Measurements from ENCODE around the gene TSSK1B. TPM values are rescaled to one million over a fixed set of nuclear protein-coding genes. Genes with fewer than 3 reads are reported as not detected.
A peak's percentile ranks its signal among the peaks of the same experiment; 100 is the strongest.
"Not testable (repeated sequence)": the region's sequence is repeated elsewhere in the genome, so short reads cannot be mapped to it uniquely, and the experiment has no call there.

The TSSK1B gene, protein sequence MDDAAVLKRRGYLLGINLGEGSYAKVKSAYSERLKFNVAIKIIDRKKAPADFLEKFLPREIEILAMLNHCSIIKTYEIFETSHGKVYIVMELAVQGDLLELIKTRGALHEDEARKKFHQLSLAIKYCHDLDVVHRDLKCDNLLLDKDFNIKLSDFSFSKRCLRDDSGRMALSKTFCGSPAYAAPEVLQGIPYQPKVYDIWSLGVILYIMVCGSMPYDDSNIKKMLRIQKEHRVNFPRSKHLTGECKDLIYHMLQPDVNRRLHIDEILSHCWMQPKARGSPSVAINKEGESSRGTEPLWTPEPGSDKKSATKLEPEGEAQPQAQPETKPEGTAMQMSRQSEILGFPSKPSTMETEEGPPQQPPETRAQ
- not detected in 2 replicates for total RNA-seq (2014; rRNA removed; shearing (Covaris generic))
- polyA plus RNA-seq (2015; cell fraction: cytosol; rRNA removed): 0.03 TPM in 1 of 2 replicates, not detected in the other
- 0.06 TPM in 1 of 2 replicates, not detected in the other for polyA plus RNA-seq (2015; cell fraction: nucleus; rRNA removed)

DNA sequence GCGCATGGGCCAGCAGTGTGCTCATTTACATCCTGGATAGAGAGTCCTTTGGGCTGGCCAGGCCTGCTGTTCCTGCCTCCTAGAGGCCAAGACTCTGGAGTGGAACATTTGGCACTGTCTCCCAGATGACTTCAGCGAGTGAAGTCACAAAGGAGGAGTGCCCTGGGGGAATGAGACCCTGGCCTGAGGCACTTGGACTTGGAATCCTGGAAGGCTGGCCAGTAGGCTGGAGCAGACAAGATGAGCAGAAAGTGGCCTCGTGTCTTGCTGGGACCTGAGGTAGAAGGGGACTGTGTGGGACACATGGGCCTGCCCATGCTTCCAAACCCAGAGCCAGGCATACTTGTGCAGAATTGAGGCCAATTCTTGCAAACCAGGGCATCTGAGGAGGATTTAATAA is at the start of gene TSSK1B:
TSSK1B (minus strand) TSS at position 101 of the 400 bp plus-strand sequence. CDS start 150 bp downstream, outside the sequence.
- DNase-seq (ENCODE audit: low read depth): no peak

DNA sequence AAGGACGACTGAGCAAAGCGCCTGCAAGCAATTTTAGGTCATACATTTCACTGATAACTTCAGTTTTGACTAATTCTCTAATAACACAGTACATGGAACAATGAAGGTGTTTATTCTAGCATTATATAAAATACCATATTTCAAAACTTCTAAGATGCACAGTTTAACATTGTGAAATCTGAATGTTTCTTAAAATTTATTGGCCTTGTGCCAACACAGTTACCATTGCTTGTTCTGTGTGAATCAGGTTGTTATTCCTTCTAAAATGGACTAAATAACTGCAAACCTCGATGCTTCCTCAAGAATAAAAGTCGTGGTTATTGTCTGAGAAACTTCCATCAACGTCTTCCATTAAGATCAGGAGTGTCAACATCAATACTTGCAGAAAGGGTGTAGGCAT is 45.5 kb upstream of the TSSK1B start:
- no peak for DNase-seq (ENCODE audit: low read depth)

DNA sequence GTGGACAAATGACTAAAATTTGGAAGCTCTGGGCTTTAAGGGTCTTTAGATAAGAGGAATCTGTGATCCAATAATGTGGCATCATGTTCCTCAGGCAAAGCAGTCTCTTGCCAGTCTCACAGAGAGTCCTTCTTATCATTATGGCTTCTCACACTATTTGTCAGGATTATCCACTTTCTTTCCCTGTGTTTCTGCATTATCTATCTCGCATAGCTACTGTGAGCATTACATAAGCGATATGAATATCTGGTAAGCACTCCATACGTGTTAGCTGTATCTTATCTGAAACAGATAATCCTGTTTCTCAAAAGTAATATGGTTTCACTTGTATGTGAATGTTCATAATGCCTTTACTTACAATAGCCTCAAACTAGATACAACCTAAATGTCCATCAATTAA is 43.9 kb upstream of the TSSK1B start:
- DNase-seq (ENCODE audit: low read depth): no peak

DNA sequence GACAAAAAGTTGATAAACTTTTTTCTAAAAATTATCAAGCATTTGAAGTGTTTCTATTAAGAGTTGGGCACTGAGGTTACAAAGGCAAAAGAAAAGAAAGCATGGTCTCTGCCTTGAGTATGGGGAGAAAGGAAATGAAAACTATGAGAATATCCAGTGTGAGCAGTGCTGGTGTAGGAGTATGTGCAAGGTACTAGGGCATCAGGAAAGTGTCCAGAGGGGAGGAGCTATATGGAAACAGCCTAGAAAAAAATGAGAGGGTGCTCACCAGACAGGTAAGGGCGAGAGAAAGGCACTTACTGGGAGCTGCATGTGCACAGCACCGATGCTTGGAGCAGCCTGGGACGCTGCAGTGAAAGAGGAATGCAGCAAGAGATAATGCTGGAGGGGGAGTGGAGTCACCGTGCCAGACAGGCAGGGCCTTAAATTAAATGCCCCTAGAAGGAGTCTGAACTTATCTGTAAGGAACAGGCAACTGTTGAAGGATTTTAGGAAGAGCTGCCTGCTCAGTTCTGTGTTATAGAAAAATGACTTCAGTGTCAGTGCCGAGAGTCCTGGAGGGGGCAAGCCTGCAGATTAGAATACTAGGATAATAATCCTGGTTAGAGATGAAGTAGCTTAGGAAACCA is 39.4 kb upstream of the TSSK1B start:
- no peak for DNase-seq (ENCODE audit: low read depth)

DNA sequence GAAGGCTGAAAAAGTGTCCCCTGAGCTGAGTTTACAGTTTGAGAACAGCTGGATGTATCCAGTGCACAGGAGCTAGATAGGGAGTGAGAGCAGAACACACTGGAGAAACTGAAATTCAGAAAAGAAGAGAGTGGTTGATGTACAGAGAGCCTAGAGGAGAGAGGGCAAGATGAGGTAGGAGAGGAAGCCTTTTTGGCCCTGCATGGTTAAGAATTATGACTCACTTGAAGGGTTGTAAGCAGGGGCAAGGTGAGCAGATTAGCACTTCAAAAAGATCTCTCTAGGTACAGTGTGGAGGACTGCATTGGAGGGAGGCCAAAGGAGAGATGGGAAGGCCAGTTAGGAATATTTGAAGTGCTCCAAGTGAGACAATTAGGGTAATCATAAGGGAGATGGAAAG is 28.2 kb upstream of the TSSK1B start:
- no peak for DNase-seq (ENCODE audit: low read depth)

DNA sequence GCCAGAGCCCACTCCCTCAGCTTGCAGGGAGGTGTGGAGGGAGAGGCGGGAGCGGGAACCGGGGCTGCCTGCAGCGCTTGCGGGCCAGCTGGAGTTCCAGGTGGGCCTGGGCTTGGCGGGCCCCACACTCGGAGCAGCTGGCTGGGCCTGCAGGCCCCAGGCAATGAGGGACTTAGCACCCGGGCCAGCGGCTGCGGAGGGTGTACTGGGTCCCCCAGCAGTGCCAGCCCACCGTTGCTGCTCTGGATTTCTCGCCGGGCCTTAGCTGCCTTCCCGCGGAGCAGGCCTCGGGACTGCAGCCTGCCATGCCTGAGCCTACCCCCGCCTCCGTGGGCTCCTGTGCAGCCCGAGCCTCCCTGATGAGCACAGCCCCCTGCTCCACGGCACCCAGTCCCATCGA is 22.3 kb upstream of the TSSK1B start:
- DNase-seq (ENCODE audit: low read depth): not testable (repeated sequence)

DNA sequence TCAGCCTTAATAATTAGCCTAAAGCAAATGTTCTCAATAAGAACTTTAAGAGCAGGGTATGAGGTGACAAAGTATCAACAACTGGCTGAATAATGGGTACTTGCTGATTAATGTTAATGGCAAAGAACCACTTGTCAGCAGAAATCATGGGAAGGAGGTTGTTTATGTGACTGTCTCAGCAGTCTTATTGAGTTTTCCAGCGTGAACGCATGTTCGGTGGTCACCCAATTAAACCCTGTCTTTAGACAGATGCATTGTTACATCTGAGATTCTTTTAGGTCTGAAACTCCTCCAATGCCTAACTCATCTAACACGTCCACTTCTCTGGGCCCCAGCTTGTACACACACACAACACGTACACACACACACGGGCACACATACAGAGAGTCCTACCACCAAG is 18.2 kb upstream of the TSSK1B start:
- DNase-seq (ENCODE audit: low read depth): no peak

DNA sequence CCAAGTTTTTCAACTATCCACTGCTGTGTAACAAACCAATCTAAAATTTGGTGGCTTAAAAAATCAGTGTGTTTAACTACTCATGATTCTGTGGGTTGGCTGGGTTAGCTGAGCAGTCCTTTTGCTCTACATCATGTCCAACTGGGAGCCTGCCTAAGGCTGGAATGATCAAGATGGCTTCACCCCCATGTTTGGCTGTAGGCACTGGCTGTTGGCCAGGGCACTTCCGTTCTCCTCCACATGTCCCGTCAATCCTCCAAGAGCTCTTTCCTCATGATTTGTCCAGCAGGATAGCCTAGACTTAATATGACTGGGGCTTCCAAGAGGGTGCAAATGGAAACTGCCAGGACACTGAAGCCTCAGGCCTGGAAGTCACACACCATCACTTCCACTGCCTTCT is 17.0 kb upstream of the TSSK1B start:
- no peak for DNase-seq (ENCODE audit: low read depth)

DNA sequence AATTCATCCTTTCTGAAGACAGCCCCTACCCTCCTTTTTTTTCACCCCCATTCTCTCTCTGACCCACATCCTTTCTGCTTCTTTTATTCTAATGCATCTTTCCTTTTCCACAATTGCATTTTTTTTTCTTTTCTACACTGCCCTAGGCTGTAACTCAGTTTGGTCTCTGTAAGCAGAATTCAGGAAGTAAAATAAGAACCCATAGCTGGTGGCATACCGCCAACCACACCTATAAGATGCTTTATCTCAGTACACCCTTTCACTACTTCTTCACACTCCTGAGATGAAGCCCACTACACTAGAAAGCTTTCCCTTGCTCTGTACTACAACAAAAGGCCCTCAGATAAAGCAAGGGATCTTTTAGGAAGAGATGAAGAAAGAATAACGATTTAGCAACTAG is 16.1 kb upstream of the TSSK1B start:
- DNase-seq (ENCODE audit: low read depth): no peak

DNA sequence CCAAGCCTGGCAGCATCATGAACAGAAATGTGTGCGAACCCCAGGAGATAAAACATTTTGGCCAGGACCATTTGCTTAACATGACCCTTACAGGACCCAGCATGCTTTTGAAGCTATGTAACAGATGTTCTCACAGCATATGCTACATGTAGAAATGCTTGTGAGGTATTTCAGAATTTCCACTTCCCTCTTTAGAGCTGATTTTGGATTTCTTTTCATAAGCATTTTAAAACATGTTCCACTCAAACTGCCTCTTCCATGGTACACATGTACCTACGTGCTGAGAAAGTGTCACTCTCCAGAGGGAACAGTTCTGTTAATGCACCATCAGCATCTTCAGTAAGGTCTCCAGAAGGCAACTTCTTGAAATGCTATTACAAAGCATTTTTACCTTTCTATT is 15.7 kb upstream of the TSSK1B start:
- no peak for DNase-seq (ENCODE audit: low read depth)

DNA sequence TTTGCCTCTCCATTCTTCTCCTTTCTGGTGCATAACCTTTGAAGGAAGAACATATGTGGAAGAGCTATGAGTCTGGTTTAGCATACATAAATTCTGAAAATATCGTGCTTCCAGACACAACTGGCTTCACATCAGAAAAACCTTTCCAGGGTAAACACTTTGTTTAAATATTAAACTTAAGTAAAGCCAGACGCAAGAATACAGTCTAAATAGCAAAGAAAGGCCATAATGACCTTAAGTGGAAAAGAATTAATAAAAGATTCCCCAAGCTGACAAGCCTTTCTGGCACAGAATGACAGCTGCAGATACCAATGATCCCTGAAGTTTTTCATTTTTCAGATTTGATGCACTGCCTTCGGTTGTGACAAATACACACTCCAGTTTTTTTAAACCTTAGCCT is 13.5 kb upstream of the TSSK1B start:
- DNase-seq (ENCODE audit: low read depth): no peak

DNA sequence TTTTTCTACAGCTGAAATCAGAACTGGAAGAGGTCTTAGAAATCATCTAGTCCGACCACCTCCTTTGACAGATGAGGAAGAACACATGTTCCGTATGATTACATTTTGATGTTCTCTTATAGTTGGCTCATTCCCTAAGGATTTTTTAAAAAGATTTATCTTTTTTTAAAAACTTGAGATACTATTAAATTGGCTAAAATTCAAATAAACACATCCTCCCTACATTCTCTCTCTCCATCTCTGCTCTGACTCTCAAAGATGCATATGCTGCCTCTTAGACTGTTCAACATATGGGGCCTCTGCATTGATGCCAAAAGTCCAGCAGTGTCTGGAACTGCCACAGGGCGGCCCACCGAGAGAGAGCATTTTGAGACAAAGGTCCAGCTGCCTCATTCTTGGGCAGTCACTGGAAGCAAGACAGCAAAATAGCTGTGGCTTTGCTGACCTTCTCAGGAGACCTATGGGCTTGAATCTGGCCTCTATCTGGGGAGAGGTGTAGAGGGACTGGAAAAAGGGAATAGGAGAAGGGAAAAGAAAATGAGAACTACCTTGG is 12.8 kb upstream of the TSSK1B start:
- DNase-seq (ENCODE audit: low read depth): peak; percentile 24

DNA sequence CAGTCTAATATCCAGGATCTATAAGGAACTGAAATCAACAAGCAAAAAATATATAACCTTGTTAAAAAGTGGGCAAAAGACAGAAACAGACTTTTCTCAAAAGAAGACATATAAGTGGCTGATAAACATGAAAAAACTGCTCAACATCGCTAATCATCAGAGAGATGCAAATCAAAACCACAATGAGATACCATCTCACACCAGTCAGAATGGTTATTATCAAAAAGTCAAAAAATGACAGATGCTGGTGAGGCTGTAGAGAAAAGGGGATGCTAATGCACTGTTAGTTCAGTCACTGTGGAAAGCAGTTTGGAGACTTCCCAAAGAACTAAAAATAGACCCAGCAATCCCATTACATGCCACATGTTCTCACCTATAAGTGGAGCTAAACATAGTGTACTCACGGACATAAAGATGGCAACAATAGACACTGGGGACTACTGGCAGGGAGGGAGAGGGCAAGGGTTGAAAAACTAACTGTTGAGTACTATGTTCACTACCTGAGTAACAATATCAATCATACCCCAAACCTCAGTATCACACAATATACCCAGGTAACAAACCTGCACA is 11.7 kb upstream of the TSSK1B start:
- DNase-seq (ENCODE audit: low read depth): no peak

DNA sequence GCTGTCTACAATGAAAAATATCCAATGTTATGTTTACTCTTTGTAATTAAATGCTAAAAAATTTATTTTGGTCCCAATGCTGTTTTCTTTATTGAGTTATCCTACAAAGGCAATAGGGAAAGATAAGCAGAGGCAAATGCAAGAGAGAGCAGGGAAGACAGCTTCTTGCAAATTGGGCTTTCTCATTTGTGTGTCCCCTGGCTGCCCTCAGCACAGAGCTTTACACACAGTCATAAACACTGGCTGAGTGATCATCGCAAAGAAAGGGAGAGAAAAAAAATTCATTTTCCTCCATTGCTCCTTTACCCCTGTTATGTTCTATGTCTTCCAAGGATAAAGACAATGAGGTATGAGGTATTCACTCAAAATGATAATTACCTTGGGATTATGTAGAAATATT is 2.3 kb upstream of the TSSK1B start:
- no peak for DNase-seq (ENCODE audit: low read depth)

DNA sequence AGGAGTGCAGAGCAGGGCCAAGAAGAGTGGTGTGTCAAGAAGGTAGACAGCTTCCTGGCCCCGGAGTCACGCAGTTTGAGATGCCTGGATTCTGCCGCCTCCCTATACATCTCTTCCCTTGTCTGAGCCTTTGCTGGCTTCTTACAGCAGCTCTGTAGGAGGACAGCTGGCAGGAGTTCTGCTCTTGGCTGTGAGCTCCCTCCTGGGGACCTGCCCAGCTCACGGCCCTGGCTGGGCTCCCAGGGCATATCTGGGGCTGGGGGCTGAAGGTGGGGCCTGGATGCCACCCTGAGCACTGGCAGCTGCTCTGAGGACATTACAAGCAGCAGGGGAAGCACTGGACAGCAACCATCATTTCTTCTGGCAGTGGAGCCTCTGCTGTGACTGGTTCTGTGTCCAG is 786 bp upstream of the TSSK1B start:
- no peak for DNase-seq (ENCODE audit: low read depth)

DNA sequence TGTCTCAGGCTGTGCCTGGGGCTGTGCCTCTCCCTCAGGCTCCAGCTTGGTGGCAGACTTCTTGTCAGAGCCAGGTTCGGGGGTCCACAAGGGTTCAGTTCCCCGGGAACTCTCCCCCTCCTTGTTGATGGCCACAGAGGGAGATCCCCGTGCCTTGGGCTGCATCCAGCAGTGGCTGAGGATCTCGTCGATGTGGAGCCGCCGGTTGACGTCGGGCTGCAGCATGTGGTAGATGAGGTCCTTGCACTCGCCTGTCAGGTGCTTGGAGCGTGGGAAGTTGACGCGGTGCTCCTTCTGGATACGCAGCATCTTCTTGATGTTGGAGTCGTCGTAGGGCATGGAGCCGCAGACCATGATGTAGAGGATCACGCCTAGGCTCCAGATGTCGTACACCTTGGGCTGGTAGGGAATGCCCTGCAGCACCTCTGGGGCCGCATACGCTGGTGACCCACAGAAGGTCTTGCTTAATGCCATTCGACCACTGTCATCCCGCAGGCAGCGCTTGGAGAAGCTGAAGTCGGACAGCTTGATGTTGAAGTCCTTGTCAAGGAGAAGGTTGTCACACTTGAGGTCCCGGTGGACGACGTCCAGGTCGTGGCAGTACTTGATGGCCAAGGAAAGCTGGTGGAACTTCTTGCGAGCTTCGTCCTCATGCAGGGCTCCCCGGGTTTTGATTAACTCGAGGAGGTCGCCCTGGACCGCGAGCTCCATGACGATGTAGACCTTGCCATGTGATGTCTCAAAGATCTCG is 752 bp downstream of the TSSK1B start:
- no peak for DNase-seq (ENCODE audit: low read depth)

DNA sequence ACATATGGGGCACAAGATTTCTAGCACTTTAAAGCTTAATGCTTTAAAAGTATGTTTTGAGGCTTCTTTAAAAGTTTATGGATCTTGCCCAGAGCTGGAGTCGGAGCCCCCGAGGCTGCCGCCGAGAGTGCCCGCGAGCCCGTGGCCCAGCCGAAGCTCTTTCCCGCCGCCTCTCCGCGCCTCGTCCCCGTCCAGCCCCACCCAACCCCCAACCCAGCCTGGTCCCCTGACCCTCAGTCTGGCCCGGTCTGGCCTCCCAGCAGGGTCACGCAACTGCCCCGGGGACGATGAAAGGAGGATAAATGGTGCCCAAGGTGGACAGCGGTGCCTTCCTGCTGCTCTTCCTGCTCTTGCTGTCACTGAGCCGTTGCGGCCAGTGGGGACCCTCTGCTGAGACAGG is 1.7 kb downstream of the TSSK1B start:
- no peak for DNase-seq (ENCODE audit: low read depth)

DNA sequence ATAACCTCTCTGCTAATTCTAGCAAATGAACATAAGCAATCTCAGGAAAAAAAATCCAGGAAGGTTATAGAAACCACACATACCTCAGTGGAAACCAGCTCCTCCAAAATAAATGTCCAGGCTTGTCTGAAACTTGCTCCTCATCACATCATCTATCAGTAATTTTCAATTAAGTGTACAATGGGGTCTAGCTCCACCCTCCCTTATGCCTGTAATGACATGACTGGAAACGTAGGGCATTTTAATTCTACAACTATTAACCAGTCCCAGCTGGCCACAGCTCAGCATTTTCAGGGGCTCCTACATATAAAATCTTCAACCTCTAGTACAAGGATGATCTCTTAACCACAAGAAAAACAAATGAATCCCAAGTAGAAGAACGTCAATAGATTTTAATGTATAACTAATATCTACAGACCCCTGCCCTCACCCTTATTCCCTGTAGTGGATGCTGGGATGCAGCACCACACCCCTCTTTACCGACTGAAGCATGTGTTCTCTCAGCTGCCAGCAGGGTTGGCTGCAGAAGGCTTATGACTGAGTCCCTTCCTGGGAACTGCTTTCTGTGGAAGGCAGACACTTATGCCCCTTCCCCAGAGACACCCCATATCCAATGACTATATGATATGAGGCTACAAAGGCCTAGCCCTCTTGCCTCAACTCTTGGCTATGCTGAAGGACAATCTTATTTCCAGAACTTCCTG is 6.8 kb downstream of the TSSK1B start:
- no peak for DNase-seq (ENCODE audit: low read depth)

DNA sequence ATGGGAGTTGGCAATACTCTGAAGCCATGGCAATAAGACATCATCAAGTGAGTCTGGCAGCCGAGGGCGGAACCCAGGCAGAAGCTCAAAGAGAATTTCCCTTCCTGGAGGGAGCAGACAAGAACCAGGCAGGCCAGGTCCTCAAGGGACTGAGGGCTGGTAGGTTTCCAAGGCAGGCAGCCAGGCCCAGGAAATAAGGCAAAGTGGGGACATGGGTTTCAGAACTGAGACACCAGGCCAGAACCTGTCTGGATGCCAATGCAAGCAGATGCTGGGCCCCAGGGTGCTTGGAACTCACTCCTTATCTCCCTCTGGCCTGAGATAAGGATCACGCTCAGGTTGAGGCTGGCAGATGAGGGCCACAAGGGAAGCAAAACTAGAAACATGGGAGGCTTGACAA is 8.9 kb downstream of the TSSK1B start:
- DNase-seq (ENCODE audit: low read depth): no peak

DNA sequence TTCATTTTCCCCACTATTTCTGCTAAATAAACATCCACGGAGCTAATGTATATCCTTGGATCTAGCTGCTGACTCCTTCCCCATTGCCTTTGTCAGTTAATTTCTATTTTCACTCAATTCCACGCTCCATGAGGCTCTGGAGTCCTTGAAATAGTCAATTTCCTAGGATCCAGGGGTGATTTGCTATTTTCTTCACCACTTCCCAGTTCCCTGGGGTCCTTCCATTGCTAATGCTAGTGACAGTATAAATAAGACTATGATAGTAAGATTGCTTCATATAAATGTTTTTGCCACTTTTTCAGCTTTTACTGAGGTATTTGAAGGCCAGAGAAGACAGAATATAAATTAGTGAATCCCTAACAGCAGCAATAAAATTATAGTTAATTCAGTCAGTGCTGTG is 13.1 kb downstream of the TSSK1B start:
- no peak for DNase-seq (ENCODE audit: low read depth)

DNA sequence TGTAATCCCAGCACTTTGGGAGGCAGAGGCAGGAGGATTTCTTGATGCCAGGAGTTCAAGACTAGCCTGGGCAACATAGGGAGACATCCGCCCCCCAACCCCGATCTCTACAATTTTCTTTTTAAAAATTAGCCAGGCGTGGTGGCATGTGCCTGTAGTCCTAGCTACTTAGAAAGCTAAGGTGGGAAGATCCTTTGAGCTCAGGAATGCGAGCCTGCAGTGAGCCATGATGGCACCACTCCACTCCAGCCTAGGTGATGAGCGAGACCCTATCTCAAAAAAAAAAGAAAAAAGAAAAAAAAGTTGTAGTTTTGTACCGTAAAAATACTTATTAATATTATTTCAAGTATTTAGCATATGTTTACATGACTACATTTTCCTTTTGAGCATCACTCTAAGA is 29.3 kb downstream of the TSSK1B start:
- DNase-seq (ENCODE audit: low read depth): no peak
